CD4-positive, CD25-positive, alpha-beta regulatory T cell (primary cell): ENCODE measurements around the gene RAB29. TPM values are rescaled to one million over a fixed set of nuclear protein-coding genes. Genes with fewer than 3 reads are reported as not detected.
A peak's percentile ranks its signal among the peaks of the same experiment; 100 is the strongest.

Experiments
- ATAC-seq, 2 donors: fragments of 150-1000 bp; cut with Tn5 transposase; one replicate each; pipeline ENCODE4 v1.10.0; 2021; ENCODE audit warnings: low read depth in 2 of 2, moderate number of reproducible peaks in 2 of 2, moderate library complexity in 1 of 2
- DNase-seq, 3 donors: peaks; one replicate each; pipeline versions ENCODE4 v3.0.0 to v3.0.0-alpha.2; 2012 to 2022; ENCODE audit warnings: mixed read lengths in 1 of 3
- H3K27ac ChIP-seq: one replicate; pipeline ENCODE4 v1.7.0; 2013; ENCODE audit warnings: mild to moderate bottlenecking, low read length; ENCODE audit not compliant: insufficient read depth, poor library complexity, severe bottlenecking
- H3K27me3 ChIP-seq: one replicate; pipeline ENCODE4 v1.7.0; 2013; ENCODE audit warnings: low read length; ENCODE audit not compliant: control insufficient read depth, insufficient read depth
- H3K36me3 ChIP-seq: one replicate; pipeline ENCODE4 v1.7.0; 2013; ENCODE audit warnings: mild to moderate bottlenecking, low read length, moderate library complexity; ENCODE audit not compliant: control insufficient read depth, insufficient read depth
- H3K4me1 ChIP-seq: 2 replicates; pipeline ENCODE4 v1.7.0; 2013; ENCODE audit warnings: mild to moderate bottlenecking, low read length; ENCODE audit not compliant: insufficient read depth, control insufficient read depth, poor library complexity, severe bottlenecking
- H3K4me3 ChIP-seq: one replicate; pipeline ENCODE4 v1.7.0; 2013; ENCODE audit warnings: low read depth, mild to moderate bottlenecking, low read length, moderate library complexity
- H3K9me3 ChIP-seq, 2 experiments: 1 replicate in 1 of 2; 2 replicates in 1 of 2; pipeline ENCODE4 v1.7.0; 2013; ENCODE audit warnings: low read length in 2 of 2, mild to moderate bottlenecking in 1 of 2, moderate library complexity in 1 of 2; ENCODE audit not compliant: control insufficient read depth in 2 of 2
- H3K27ac Mint-ChIP-seq, 3 donors: one replicate each; pipeline ENCODE4 v1.8.0; 2020 to 2022; ENCODE audit warnings: mild to moderate bottlenecking in 3 of 3, mixed read lengths in 3 of 3, moderate library complexity in 2 of 3
- H3K27me3 Mint-ChIP-seq: one replicate; pipeline ENCODE4 v1.8.0; 2022; ENCODE audit warnings: mild to moderate bottlenecking, mixed read lengths
- H3K36me3 Mint-ChIP-seq: one replicate; pipeline ENCODE4 v1.8.0; 2020; ENCODE audit warnings: mixed read lengths
- H3K4me1 Mint-ChIP-seq, 4 donors: one replicate each; pipeline ENCODE4 v1.8.0; 2020 to 2022; ENCODE audit warnings: mixed read lengths in 4 of 4, mild to moderate bottlenecking in 1 of 4
- H3K4me3 Mint-ChIP-seq, 4 donors: one replicate each; pipeline ENCODE4 v1.8.0; 2020 to 2022; ENCODE audit warnings: mild to moderate bottlenecking in 4 of 4, mixed read lengths in 4 of 4, moderate library complexity in 3 of 4
- H3K9me3 Mint-ChIP-seq, 7 donors: one replicate each; pipeline ENCODE4 v1.8.0; 2020 to 2022; ENCODE audit warnings: mixed read lengths in 7 of 7, mild to moderate bottlenecking in 3 of 7, moderate library complexity in 2 of 7
- polyA plus RNA-seq, 4 donors: library from polyadenylated mRNA; unstranded; fragments of 300-500 nt; fragmentation: Illumina TruSeq; gene quantifications; one replicate each; pipeline ENCODE4 v1.2.3, GENCODE V29; 2021
- total RNA-seq: library from RNA; stranded (reverse); gene quantifications from one replicate; pipeline ENCODE4 v1.2.3, GENCODE V29; 2022

RAB29 gene
- total and polyA plus RNA-seq, 5 donors from 2014 or later, result 37.0 to 119 (median 98.2) TPM

- peak in 1 of 3 donors; percentile 80 for DNase-seq
These were observed 26.7 kb downstream of the RAB29 start for GRCh38 chr1:205748403-205749233.

GRCh38 chr1:205746757-205747412 lies 28.4 kb downstream of the RAB29 start:
- peaks cover 12% of the 10 kb centered on the region for H3K27me3 Mint-ChIP-seq
- peaks cover 37% of the 10 kb centered on the region for H3K4me1 ChIP-seq
- peak overlapping the region; percentile 29 to 100 (median 62) for H3K4me3 Mint-ChIP-seq
- peaks cover 5% of the 10 kb centered on the region for H3K36me3 Mint-ChIP-seq
- H3K4me1 Mint-ChIP-seq, result peaks cover 40 to 70% (median 50%) of the 10 kb centered on the region in 4 donors
- ATAC-seq (no peak), DNase-seq (no peak)
- H3K27me3 ChIP-seq, result no peaks in the 10 kb centered on the region
- no peaks in the 10 kb centered on the region for H3K9me3 ChIP-seq
- H3K36me3 ChIP-seq, result no peaks in the 10 kb centered on the region
- peaks cover 0 to 1% (median 0%) of the 10 kb centered on the region in 7 donors for H3K9me3 Mint-ChIP-seq
- H3K27ac ChIP-seq, result peak overlapping the region; percentile 97
- peak overlapping the region; percentile 96 for H3K4me3 ChIP-seq
- H3K27ac Mint-ChIP-seq, result peak overlapping the region in 1 of 3 donors; percentile 93

More at GRCh38 chr1:205748403-205749233, 26.7 kb downstream of the RAB29 start:
- Histone ChIP-seq H3K27me3 (no peaks in the 10 kb centered on the region), H3K36me3 (no peaks in the 10 kb centered on the region), H3K4me3 (peak overlapping the region; percentile 96), H3K27ac (peak overlapping the region; percentile 97), H3K4me1 (peaks cover 29% of the 10 kb centered on the region), H3K9me3 (no peaks in the 10 kb centered on the region)
- Mint-ChIP-seq H3K4me3 (peak overlapping the region; percentile 97 to 100 (median 98)), H3K27me3 (peaks cover 12% of the 10 kb centered on the region), H3K27ac (peak overlapping the region; percentile 93 to 97 (median 94)), H3K4me1 (peaks cover 30 to 59% (median 39%) of the 10 kb centered on the region in 4 donors), H3K9me3 (peaks cover 0 to 2% (median 0%) of the 10 kb centered on the region in 7 donors), H3K36me3 (peaks cover 5% of the 10 kb centered on the region)
- no peak for ATAC-seq

DNA sequence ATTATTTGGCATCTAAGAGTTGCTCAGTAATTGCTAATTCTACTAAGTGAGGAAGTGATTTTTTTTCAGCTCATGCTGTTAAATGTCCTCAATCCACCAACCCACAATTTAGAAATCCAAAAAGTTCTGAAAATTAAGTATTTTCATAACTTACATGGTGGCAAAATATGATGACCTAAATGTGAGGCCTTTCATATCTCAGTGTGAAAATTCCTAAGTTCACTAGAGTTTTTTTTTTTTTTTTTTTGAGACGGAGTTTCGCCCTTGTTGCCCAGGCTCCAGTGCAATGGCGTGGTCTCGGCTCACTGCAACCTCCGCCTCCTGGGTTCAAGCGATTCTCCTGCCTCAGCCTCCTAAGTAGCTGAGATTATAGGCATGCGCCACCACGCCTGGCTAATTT lies 30.9 kb downstream of the RAB29 start:
- no peaks in the 10 kb centered on the region for H3K36me3 ChIP-seq
- ATAC-seq (no peak), DNase-seq (no peak)
- Mint-ChIP-seq H3K27ac (no peak overlapping the region), H3K9me3 (no peaks in the 10 kb centered on the region), H3K4me3 (no peak overlapping the region), H3K4me1 (peaks cover 40 to 70% (median 53%) of the 10 kb centered on the region in 4 donors), H3K27me3 (peaks cover 7% of the 10 kb centered on the region), H3K36me3 (no peaks in the 10 kb centered on the region)
- H3K9me3 ChIP-seq, result no peaks in the 10 kb centered on the region
- H3K27ac ChIP-seq, result no peak overlapping the region
- H3K27me3 ChIP-seq, result no peaks in the 10 kb centered on the region
- peaks cover 33% of the 10 kb centered on the region for H3K4me1 ChIP-seq
- H3K4me3 ChIP-seq, result no peak overlapping the region

DNA sequence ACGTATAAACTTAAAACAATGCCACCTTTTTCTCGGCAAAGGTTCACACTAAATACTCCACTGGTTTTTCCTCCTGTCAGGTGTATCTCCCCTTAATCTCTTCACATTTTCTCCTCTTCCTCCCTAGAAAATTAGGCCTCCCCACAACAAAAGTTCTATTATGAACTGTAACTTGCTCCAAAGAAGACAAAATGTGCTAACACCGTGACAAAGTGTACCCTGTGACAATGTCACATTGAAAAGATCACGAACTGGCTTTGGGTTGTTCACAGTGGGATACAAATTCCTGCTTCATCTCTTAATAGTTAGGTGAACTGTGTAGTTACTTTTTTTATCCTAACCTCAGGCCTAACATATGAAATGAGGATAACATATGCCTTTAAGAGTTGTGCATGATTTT lies 31.3 kb downstream of the RAB29 start:
- Histone ChIP-seq H3K27ac (no peak overlapping the region), H3K27me3 (no peaks in the 10 kb centered on the region), H3K36me3 (no peaks in the 10 kb centered on the region), H3K9me3 (no peaks in the 10 kb centered on the region), H3K4me3 (no peak overlapping the region), H3K4me1 (peaks cover 33% of the 10 kb centered on the region)
- H3K27me3 Mint-ChIP-seq, result peaks cover 5% of the 10 kb centered on the region
- peaks cover 44 to 74% (median 55%) of the 10 kb centered on the region in 4 donors for H3K4me1 Mint-ChIP-seq
- no peaks in the 10 kb centered on the region for H3K9me3 Mint-ChIP-seq
- peaks cover under 1% of the 10 kb centered on the region for H3K36me3 Mint-ChIP-seq
- H3K27ac Mint-ChIP-seq, result peak overlapping the region in 1 of 3 donors; percentile 3
- peak overlapping the region in 1 of 4 donors; percentile 3 for H3K4me3 Mint-ChIP-seq
- ATAC-seq (no peak), DNase-seq (no peak)

DNA sequence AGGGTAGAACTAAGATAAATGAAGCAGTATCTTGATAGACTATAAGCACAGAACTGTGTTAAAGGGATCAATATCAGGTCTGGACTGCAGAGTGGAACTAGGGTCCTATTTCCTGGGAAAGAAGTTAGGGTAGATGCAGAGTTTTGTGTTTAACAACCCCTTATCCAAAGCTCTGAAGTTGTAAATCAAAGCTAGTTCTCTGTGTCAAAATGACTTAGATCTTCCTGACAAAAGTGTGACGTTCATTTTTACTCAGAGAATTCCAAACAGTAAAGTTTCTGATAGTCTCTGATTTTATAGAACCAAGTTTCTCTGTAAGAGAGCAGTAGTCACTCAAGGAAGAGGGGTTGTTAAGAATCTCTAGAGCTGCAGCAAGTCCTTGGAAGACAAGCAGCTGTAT lies 33.6 kb downstream of the RAB29 start:
- H3K27ac Mint-ChIP-seq, result peak overlapping the region in 1 of 3 donors; percentile 47

DNA sequence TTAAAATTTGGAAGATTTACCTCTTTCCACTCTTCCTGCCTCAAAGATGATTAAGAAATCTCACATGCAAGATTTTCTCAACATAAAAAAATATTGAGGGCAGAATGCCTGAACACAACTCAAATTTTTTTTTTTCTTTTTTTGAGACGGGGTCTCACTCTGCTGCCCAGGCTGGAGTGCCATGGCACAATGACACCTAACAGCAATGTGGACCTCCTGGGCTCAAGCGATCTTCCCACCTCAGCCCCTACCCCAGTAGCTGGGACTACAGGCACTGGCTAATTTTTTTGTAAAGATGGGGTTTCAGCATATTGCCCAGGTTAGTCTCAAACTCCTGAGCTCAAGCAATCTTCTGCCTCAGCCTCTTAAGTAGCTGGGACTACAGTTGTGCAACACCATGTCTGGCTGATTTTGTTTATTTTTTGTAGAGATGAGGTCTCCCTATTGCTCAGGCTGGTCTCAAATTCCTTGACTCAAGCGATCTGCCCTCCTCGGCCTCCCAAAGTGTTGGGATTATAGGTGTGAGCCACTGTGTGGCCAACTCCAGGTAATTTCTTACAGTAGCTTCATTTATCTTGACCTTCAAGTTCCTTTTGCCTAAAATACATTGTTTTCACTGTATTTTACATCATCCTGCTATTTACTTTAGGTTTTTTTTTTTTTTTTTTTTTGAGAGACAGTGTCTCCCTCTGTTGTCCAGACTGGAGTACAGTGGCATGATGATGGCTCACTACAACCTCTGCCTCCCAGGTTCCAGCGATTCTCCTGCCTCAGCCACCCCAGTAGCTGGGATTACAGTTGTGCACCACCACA lies 35.7 kb downstream of the RAB29 start:
- DNase-seq (no peak), ATAC-seq (no peak)
- H3K9me3 ChIP-seq, result no peaks in the 10 kb centered on the region
- no peaks in the 10 kb centered on the region for H3K36me3 ChIP-seq
- H3K4me3 Mint-ChIP-seq, result peak overlapping the region in 1 of 4 donors; percentile 21
- H3K9me3 Mint-ChIP-seq, result no peaks in the 10 kb centered on the region
- peaks cover 15% of the 10 kb centered on the region for H3K4me1 ChIP-seq
- no peaks in the 10 kb centered on the region for H3K27me3 Mint-ChIP-seq
- H3K4me1 Mint-ChIP-seq, result peaks cover 35 to 59% (median 42%) of the 10 kb centered on the region in 4 donors
- no peaks in the 10 kb centered on the region for H3K27me3 ChIP-seq
- peak overlapping the region in 2 of 3 donors; percentile 21 to 33 for H3K27ac Mint-ChIP-seq
- H3K4me3 ChIP-seq, result no peak overlapping the region
- no peak overlapping the region for H3K27ac ChIP-seq
- H3K36me3 Mint-ChIP-seq, result peaks cover 4% of the 10 kb centered on the region

More for the DNA sequence above, 33.6 kb downstream of the RAB29 start:
- Histone ChIP-seq H3K4me3 (no peak overlapping the region), H3K27me3 (no peaks in the 10 kb centered on the region), H3K9me3 (no peaks in the 10 kb centered on the region), H3K36me3 (no peaks in the 10 kb centered on the region), H3K27ac (peak overlapping the region; percentile 19), H3K4me1 (peaks cover 11% of the 10 kb centered on the region)
- H3K4me3 Mint-ChIP-seq, result no peak overlapping the region
- no peaks in the 10 kb centered on the region for H3K27me3 Mint-ChIP-seq
- H3K36me3 Mint-ChIP-seq, result peaks cover 4% of the 10 kb centered on the region
- peaks cover 34 to 61% (median 43%) of the 10 kb centered on the region in 4 donors for H3K4me1 Mint-ChIP-seq
- no peak for ATAC-seq
- no peaks in the 10 kb centered on the region for H3K9me3 Mint-ChIP-seq
- DNase-seq, result no peak

DNA sequence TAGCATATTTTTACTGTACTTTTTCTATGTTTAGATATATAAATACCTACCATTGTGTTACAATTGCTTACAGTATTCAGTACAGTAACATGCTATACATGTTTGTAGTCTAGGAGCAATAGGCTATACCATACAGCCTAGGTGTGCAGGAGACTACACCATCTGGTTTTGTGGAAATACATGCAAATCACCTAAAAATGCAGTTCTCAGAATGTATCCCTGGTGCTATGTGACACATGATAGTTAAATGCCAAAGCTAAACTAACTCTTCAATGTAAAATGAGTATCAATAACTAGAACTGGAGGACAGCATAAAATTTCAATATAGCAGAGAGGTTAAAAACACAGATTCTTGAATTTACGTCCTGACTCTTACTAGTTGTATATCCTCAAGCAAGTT lies 40.1 kb downstream of the RAB29 start:
- H3K27ac ChIP-seq, result no peak overlapping the region
- peak overlapping the region; percentile 46 for H3K4me3 ChIP-seq
- no peaks in the 10 kb centered on the region for H3K27me3 Mint-ChIP-seq
- H3K4me1 Mint-ChIP-seq, result peaks cover 39 to 70% (median 47%) of the 10 kb centered on the region in 4 donors
- peak overlapping the region in 1 of 4 donors; percentile 0 for H3K4me3 Mint-ChIP-seq
- no peaks in the 10 kb centered on the region for H3K27me3 ChIP-seq
- H3K4me1 ChIP-seq, result peaks cover 17% of the 10 kb centered on the region
- peak in 1 of 3 donors; percentile 71 for DNase-seq
- H3K9me3 ChIP-seq, result no peaks in the 10 kb centered on the region
- no peaks in the 10 kb centered on the region for H3K9me3 Mint-ChIP-seq
- H3K36me3 ChIP-seq, result no peaks in the 10 kb centered on the region
- peak; percentile 49 to 62 for ATAC-seq
- peak overlapping the region in 2 of 3 donors; percentile 1 to 64 for H3K27ac Mint-ChIP-seq
- peaks cover 4% of the 10 kb centered on the region for H3K36me3 Mint-ChIP-seq
